GM21367 (cell line): ENCODE measurements around the gene HOXC10.

ENCODE experiments used
- ATAC-seq: cut with Tn5 transposase; IDR thresholded peaks from one replicate; pipeline ENCODE4 v1.9.1; 2021; ENCODE audit not compliant: unreplicated experiment

HOXC10 gene

DNA sequence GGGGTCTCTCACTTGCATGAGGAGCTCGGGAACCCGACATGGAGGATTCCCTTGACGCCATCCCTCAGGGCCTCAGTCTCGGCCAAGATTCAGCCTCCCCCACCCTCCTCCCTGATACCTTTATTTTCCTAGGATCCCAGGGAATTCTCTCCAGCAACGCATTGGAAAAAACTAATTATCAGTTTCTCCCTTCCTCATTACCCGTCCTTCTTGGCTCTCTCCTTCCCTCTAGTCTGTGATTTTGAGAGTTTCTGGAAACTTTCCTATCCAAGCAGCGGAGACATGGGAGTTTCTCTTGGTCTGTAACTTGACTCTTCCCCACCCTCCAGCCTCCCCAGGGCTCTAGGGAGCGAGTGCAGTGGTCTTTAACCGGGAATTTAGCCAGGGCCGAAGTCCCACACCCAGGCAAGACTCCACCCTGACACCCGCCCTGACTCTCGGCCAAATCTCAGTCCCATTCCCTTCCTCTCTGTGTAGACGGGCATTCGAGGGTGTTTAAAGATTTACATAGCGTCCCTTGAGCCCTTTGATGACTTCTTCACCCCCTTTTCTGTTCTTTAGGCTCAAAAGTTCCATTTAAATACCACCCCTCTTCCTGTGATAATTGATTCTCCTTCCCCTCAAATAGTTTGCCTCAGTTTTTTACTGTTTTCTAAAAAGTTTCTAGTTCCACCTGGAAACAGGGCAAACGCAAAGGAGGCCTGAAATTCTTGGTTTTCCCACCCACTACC, 54.6 kb downstream of the HOXC10 start:
- ATAC-seq = no peak
